Measurements from ENCODE around the gene SDC1.

Gene SDC1

DNA sequence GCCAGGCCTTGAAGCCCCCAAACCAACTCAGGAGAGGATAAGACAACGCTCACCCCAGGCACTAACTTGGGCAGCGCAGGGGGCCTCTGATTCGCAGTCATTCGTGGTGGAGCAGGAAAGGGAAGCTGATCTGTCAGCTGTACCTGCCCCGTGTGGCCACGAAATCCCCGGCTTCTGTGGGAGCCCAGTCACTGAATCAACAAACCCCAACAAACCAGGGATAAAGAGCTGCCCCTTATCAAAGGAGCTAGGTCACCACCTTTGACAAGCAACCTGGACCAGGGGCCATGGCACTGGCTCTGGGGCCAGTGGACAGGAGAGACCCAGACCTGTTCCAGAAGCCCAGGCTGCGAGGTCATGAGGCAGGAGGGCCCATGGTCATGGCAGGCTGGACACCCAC, 14.5 kb downstream of the SDC1 start:
- H3K4me3 ChIP-seq (ENCODE audit: low read depth, low read length), result no peak overlapping the region
- no peak for DNase-seq (ENCODE audit: low read depth)
- TF ChIP-seq MYC (IDR thresholded peaks at IDR 0.05; ENCODE audit: low read depth, low read length), result no peak
- TF ChIP-seq POLR2A (IDR thresholded peaks at IDR 0.05; ENCODE audit: extremely low read depth, insufficient read length), result no peak
- TF ChIP-seq, protein P1, sequence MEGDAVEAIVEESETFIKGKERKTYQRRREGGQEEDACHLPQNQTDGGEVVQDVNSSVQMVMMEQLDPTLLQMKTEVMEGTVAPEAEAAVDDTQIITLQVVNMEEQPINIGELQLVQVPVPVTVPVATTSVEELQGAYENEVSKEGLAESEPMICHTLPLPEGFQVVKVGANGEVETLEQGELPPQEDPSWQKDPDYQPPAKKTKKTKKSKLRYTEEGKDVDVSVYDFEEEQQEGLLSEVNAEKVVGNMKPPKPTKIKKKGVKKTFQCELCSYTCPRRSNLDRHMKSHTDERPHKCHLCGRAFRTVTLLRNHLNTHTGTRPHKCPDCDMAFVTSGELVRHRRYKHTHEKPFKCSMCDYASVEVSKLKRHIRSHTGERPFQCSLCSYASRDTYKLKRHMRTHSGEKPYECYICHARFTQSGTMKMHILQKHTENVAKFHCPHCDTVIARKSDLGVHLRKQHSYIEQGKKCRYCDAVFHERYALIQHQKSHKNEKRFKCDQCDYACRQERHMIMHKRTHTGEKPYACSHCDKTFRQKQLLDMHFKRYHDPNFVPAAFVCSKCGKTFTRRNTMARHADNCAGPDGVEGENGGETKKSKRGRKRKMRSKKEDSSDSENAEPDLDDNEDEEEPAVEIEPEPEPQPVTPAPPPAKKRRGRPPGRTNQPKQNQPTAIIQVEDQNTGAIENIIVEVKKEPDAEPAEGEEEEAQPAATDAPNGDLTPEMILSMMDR (IDR thresholded peaks at IDR 0.05; ENCODE audit: low read depth, low read length), result no peak
- TF ChIP-seq, protein P2, sequence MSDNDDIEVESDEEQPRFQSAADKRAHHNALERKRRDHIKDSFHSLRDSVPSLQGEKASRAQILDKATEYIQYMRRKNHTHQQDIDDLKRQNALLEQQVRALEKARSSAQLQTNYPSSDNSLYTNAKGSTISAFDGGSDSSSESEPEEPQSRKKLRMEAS (IDR thresholded peaks at IDR 0.05; ENCODE audit: low read depth, low read length), result no peak

DNA sequence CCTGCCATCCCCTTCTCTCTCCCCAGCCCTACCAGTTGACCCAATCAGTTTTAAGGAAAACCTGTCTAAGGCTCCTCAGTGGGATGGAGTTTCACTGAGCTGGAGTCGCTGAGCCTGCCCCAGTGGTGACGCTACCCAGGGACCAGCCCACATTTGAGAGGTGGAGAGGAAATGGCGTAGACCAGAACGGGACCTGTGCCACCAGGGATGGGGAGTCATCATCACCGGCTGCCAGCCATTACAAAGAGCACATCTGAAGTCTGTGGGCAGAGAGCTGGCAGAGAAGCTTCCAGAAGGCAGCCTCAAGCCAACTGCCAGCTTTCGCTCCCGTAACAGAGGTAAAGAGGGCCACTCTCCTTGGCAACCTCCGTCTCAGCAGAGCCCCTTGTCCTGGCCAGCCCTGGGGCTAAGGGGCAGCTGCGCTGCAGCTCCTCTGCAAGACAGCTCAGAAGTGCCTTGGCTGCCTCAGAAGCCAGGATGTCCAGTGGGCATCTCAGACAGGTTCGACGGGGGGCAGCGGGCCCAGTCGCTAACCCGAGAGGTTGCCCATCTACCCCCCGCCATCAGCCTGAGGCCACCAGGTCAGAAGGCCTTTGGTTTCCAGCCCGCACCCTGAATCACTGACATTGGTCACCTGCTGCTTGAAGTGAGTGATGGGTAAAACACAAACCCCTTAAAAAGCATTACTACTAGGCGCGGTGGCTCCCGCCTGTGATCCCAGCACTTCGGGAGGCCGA, 15.4 kb downstream of the SDC1 start:
- no peak for TF ChIP-seq POLR2A (IDR thresholded peaks at IDR 0.05; ENCODE audit: extremely low read depth, insufficient read length)
- TF ChIP-seq MYC (IDR thresholded peaks at IDR 0.05; ENCODE audit: low read depth, low read length), result no peak
- TF ChIP-seq, protein P1 (IDR thresholded peaks at IDR 0.05; ENCODE audit: low read depth, low read length), result no peak
- DNase-seq (ENCODE audit: low read depth), result no peak
- H3K4me3 ChIP-seq (ENCODE audit: low read depth, low read length), result no peak overlapping the region

DNA sequence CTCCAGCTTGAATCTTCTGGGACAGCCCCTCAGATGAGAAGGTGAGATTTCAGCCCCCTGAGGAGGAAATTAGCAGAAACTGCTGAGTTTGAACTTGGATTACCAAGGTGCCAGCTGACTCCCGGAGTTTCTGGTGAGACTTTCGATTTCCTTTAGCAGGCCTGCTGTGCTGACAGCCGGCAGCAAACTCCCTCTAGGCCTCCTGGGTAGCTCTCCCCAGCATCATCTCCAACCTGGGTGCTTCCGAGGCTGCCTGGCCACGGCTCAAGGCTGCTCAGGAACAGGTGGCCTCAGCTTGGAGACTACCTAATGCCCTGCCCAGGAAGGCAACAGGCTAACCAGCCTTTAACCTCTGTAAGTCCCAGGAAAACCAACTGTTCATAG, 16.5 kb downstream of the SDC1 start:
- no peak for DNase-seq (ENCODE audit: low read depth)
- TF ChIP-seq, protein P2 (IDR thresholded peaks at IDR 0.05; ENCODE audit: low read depth, low read length), result no peak
- TF ChIP-seq, protein P1 (IDR thresholded peaks at IDR 0.05; ENCODE audit: low read depth, low read length), result no peak
- no peak for TF ChIP-seq MYC (IDR thresholded peaks at IDR 0.05; ENCODE audit: low read depth, low read length)
- TF ChIP-seq POLR2A (IDR thresholded peaks at IDR 0.05; ENCODE audit: extremely low read depth, insufficient read length), result no peak
- H3K4me3 ChIP-seq (ENCODE audit: low read depth, low read length), result no peak overlapping the region

DNA sequence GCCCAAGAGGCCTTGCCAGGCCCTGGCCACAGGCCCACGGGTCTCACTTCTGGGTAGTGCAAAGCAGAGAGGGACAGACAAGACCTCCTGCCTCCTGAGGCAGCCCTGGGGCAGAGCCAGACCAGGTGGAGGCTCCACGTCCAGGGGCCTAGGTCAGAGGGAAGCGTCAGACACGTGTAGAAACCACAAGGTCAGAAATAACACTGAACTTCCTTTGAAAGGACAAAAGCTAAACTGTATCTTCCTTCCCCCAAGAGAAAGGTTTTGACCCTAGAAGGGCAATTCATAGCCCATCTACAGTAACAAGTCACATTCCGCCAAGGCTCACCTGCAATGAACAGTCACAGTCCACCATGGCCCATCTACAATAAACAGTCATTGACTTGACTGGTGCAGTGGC, 17.9 kb downstream of the SDC1 start:
- TF ChIP-seq MYC (IDR thresholded peaks at IDR 0.05; ENCODE audit: low read depth, low read length), result no peak
- TF ChIP-seq, protein P1 (IDR thresholded peaks at IDR 0.05; ENCODE audit: low read depth, low read length), result no peak
- TF ChIP-seq, protein P2 (IDR thresholded peaks at IDR 0.05; ENCODE audit: low read depth, low read length), result peak; percentile 45; the same call in 1 of the 2 replicates
- TF ChIP-seq POLR2A (IDR thresholded peaks at IDR 0.05; ENCODE audit: extremely low read depth, insufficient read length), result no peak

DNA sequence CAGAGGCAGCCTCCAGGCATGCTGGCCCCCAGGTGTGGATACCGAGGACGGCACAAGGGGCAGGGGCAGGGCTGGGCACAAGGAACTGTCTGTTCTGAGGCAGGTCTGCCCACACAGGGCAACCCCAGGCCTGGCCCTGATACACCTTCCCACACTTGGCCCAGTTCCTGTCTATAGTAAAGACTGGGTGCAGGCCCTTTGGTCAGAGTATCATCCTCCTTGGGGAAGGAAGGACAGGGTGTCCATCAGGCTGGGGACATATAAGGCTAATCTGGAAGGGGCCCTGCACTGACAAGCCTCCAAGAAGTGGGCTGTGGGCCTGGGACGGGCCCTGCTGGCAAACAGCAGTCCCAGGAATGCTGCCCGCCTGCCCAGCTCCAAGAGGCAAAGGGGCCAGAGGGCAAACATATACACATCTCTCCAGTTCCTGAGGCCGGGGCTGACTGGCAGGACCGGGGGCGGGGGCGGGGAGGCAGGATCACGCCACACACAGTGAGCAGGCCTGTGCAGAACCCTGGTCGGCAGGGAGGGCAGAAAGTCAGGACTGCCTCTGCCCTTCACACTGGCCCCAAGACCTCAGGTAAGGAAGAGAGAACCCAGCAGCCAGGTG, 18.9 kb downstream of the SDC1 start:
- TF ChIP-seq, protein P2 (IDR thresholded peaks at IDR 0.05; ENCODE audit: low read depth, low read length), result no peak
- TF ChIP-seq, protein P1 (IDR thresholded peaks at IDR 0.05; ENCODE audit: low read depth, low read length), result no peak
- TF ChIP-seq MYC (IDR thresholded peaks at IDR 0.05; ENCODE audit: low read depth, low read length), result no peak
- DNase-seq (ENCODE audit: low read depth), result no peak
- H3K4me3 ChIP-seq (ENCODE audit: low read depth, low read length), result no peak overlapping the region

More for the DNA sequence above, 17.9 kb downstream of the SDC1 start:
- no peak overlapping the region for H3K4me3 ChIP-seq (ENCODE audit: low read depth, low read length)
- DNase-seq (ENCODE audit: low read depth), result no peak

Measured in NB4 (cell line).